GM19099 (cell line): Measurements from ENCODE around the gene STEAP2.

Experiments used
- POLR2A ChIP-seq: IDR thresholded peaks from 3 replicates; pipeline ENCODE4 v1.6.1; 2011; ENCODE audit warnings: low read depth; ENCODE audit not compliant: insufficient read length; ENCODE audit errors: extremely low read depth

STEAP2 gene

DNA sequence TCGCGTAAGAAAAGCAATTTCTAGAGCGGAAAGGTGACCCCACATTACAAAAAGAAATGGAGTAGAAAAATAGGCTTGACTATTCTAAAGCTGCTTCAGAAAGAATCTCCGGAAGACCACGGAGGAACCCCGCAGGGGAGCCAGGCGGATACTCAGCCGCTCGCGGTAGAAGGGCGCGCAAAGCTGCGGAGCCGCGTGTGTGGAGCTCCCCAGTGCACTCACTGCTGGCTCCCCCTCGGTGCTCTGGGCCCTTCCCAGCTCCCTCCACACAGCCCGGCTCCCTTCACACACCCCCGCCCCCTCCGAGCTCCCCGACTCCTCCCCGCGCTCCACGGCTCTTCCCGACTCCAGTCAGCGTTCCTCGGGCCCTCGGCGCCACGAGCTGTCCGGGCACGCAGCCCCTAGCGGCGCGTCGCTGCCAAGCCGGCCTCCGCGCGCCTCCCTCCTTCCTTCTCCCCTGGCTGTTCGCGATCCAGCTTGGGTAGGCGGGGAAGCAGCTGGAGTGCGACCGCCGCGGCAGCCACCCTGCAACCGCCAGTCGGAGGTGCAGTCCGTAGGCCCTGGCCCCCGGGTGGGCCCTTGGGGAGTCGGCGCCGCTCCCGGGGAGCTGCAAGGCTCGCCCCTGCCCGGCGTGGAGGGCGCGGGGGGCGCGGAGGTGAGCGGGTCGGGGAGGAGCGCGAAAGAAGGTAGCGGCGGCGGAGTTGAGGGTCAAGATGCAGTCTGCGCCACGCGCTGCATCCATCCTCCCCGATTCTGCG lies at the start of gene STEAP2:
STEAP2 (plus strand) TSS at position 350 of the 758 bp plus-strand sequence. CDS start 13,343 bp downstream, outside the sequence.
- no peak for TF ChIP-seq POLR2A

DNA sequence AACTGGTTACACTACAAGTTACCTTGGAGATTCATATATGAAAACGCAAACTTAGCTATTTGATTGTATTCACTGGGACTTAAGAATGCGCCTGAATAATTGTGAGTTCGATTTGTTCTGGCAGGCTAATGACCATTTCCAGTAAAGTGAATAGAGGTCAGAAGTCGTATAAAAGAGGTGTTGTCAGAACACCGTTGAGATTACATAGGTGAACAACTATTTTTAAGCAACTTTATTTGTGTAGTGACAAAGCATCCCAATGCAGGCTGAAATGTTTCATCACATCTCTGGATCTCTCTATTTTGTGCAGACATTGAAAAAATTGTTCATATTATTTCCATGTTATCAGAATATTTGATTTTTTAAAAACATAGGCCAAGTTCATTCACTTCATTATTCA lies 48.0 kb upstream of the STEAP2 start:
- no peak for TF ChIP-seq POLR2A

GRCh38 chr7:90165724-90166123 lies 45.8 kb upstream of the STEAP2 start:
- no peak for TF ChIP-seq POLR2A

DNA sequence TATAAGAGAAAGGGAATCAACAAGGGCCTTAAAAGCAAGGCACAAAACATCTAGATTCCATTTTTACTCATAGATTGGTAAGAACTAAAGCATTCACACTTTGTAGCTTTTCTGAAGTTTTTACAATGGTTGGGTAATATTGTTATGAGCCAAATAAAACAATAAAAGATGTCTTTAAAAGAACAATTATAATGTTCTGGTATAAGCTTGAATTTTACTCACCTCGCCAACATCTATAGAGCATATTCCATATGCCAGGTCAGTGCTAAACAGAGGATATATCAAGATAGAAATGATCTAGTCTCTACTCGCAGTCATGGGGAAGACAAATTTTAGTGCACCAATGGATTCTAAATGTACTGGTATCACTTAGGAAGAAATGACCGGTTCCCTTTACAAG lies 45.4 kb upstream of the STEAP2 start:
- TF ChIP-seq POLR2A: no peak

GRCh38 chr7:90167361-90167760 lies 44.2 kb upstream of the STEAP2 start:
- TF ChIP-seq POLR2A: no peak

- no peak for TF ChIP-seq POLR2A
Measured at GRCh38 chr7:90169891-90170290, 41.6 kb upstream of the STEAP2 start.

DNA sequence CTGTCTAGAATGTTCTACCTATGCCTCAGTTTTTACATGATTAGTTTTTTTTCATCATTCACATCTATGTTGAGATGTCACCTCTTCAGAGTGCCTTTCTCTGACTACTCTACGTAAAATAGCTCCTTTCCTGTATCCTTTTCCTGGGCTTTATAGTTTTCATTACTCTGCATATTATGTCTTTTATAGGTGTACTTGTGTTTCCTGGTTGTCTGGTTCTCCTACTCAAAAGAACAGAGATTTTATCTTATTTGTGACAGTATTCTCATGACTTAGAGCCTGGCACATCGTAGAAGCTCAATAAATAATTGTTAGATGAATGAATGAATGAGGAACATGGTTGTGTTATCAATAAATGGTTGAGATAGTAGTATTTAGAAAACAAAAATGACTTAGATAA lies 39.4 kb upstream of the STEAP2 start:
- no peak for TF ChIP-seq POLR2A

GRCh38 chr7:90172624-90173023 lies 38.9 kb upstream of the STEAP2 start:
- TF ChIP-seq POLR2A: no peak

DNA sequence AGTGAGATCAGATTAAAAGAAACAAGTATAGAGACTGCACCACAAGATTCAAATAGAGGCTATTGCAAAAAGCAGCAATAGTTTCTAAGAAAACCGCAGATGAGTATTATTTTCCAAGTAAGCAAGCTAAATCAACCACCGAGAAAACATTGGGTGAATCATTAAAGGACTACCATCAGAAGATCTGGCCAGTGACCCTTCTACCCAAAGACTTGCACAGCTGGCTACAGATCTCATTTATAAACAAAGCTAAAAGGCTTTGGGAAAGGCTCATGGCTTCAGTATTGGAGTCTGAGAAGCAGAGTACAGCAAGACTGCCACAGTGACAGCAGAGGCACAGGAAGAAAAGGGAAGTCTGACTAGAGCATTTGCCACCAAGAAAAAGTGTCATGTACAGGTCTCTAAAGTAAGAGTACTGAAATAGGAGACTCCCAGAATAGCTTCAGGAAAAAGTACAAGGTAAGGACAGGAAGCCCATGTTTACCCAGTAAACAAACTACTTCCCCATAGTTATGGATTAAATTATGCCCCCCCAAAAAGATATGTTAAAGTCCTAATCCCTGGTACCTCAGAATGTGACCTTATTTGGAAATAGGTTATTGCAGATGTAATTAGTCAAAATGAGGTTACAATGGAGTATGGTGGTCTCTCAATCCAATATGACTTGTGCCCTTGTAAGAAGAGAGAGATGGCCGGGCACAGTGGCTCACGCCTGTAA lies 38.3 kb upstream of the STEAP2 start:
- no peak for TF ChIP-seq POLR2A

DNA sequence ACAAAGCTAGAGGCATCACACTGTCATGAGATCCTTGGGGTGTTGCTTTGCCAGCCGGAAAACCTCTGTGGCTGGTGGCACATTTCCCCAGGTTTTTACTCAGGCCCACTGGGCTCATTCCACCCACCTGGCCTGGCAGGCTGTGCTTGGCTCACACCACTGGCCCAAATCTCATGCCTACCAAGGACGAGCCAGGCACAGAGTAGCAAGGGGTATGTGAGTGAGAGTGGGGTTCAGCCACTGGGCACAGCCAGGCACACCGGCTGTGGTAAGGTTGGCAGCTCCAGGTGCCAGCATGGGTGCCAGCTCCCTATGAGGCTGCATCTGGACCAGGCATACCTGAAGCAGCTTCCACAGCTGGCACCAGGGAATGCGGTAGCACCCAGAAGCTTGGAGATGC lies 35.9 kb upstream of the STEAP2 start:
- no peak for TF ChIP-seq POLR2A

DNA sequence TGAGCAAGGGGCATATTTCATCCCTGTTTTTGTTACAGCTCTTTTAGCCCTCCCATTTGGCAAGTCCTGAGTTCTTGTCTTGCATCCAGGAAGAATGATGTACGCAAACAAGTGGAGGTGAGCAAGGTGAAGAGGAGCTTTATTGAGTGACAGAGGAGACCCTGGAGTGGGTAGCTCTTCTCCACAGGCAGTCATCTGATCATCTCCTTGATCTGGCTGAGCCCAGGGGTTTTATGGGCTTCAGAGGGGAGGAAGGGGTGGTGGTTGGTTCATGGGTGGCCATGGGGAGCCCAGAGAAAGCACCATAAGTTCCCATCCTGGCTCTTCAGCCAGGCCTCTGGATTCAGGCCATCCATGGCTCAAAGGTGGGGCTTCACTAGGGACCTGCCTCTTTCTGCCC lies 35.3 kb upstream of the STEAP2 start:
- TF ChIP-seq POLR2A: no peak

- no peak for TF ChIP-seq POLR2A
Measured at GRCh38 chr7:90178166-90178565, 33.4 kb upstream of the STEAP2 start.

- TF ChIP-seq POLR2A: no peak
Measured at GRCh38 chr7:90178679-90179278, 32.8 kb upstream of the STEAP2 start.

GRCh38 chr7:90180011-90180585 lies 31.4 kb upstream of the STEAP2 start:
- no peak for TF ChIP-seq POLR2A

DNA sequence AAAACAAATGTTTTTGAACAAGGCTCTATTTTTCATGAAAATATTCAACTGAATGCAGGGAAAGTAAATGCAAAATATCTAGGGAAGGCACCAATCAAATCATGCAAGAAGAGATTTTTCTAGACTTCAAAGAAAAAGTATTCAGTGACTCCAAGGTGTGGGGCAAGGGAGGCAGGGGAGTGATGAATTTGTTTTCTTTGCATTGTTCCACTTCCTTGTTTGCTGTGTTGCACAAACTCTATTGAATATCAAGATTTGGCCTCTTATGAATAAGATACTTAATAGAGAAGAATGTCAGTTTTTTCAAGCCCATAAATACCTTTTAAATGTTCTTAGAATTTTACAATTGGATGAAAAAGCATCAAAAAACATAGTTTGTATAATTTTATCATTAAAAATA lies 30.9 kb upstream of the STEAP2 start:
- TF ChIP-seq POLR2A: no peak

DNA sequence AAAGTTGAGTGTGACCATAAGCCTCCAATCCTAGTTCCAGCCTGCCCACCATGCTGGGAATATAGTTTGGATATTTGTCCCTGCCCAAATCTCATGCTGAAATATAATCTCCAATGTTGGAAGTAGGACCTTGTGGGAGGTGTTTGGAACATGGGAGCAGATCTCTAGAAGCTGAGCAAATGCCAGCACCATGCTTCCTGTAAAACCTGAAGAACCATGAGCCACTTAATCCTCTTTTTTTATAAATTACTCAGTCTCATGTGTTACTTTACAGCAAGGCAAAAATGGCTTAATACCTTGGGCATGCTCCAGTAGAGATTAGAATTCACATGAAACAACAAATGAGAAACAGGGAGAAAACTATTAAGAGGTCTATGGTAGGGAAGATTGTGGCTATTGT lies 30.1 kb upstream of the STEAP2 start:
- TF ChIP-seq POLR2A: no peak

DNA sequence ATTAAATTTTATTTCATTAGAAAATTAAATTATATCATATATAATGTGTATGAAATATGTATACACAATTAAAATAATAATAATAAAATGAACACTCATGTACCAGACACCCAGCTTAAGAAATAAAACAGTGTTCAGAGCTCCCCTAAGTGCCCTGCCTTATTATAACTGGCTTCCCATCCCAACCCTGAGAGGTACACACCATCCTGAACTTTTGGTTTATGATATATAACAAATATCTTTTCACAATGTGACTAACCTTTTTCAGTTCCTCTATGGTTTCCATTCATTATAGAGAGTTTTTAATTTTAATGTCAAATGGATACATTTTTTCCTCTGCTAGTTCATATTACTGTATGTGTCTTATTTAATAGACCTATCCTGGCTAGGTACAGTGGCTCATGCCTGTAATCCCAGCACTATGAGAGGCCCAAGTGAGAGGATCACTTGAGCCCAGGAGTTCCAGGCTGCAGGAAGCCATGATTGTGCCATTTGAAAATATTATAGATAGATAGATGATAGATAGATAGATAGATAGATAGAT lies 24.0 kb upstream of the STEAP2 start:
- no peak for TF ChIP-seq POLR2A
